M059J (cell line): ENCODE data around the gene GOLT1B. TPM values are rescaled to one million over a fixed set of nuclear protein-coding genes. Genes with fewer than 3 reads are reported as not detected.

Experiments
- DNase-seq: peaks from one replicate; pipeline ENCODE4 v3.0.0-alpha.2; 2012; ENCODE audit warnings: low read depth
- total RNA-seq: library from RNA; depleted of rRNA; stranded (reverse); fragments of >200 nt; shearing (Covaris generic); gene quantifications from 2 replicates; pipeline ENCODE4 v1.2.3, GENCODE V29; 2014; rRNA removed

Gene GOLT1B
- total RNA-seq, 1 experiment from 2014 or later = 121 TPM

DNA sequence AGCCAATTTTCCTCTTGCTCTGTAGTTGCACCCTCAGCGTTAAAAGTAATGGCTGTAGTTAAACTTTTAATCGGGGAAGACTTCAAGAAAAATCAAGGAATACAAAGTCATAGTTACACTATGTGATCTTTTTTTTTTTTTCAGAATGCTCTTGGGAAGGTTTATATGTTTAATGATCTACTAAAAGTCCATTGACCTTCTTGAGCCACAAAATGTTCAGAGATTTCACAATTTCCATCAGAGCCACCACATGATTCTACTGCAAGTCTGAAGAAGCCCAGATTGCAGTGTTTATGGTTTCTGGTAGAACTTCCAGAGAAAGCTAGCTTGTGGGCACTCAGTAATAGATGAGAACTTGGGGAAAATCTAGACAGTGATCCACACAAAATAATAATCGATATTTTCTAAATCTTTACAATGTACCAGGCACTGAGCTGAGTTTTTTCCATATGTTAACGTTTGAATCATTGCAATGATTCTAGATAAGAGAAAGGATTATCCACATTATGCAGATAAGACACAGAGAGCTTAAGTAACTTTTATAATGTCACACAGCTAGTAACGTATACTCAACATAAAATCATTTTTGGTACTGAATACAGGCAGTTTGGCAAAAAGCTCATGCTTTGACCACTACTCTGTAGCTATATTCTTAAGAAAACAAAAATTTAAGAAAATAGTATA, 64.8 kb downstream of the GOLT1B start:
- no peak for DNase-seq

- DNase-seq = no peak
Measured at GRCh38 chr12:21566907-21567394, 65.4 kb downstream of the GOLT1B start.

Other genes starting within 250 kb of the GOLT1B start
- gene SLCO1A2, start 166.9 kb upstream of the GOLT1B start, total RNA-seq = 0.49 and 1.1 TPM in 2 replicates
- not detected in 2 replicates for gene IAPP, start 128.9 kb upstream of the GOLT1B start, total RNA-seq
- 0.94 and 2.3 TPM in 2 replicates for gene PYROXD1, start 64.1 kb upstream of the GOLT1B start, total RNA-seq
- gene RECQL, start 154 bp upstream of the GOLT1B start, total RNA-seq = 71.3 and 92.2 TPM in 2 replicates
- 0.39 and 0.47 TPM in 2 replicates for gene SPX, start 24.5 kb downstream of the GOLT1B start, total RNA-seq
- gene GYS2, start 103.1 kb downstream of the GOLT1B start, total RNA-seq = not detected in 2 replicates
- 596 and 730 TPM in 2 replicates for gene LDHB, start 156.1 kb downstream of the GOLT1B start, total RNA-seq